HFFc6 (cell line): Measurements from ENCODE around the gene NTN1. TPM values are rescaled to one million over a fixed set of nuclear protein-coding genes. Genes with fewer than 3 reads are reported as not detected.

Source experiments
- DNase-seq: peaks from one replicate; pipeline ENCODE4 v3.0.0-alpha.2; 2018
- H3K27ac Mint-ChIP-seq: 2 replicates; pipeline ENCODE4 v1.8.0; 2020; ENCODE audit warnings: mild to moderate bottlenecking, mixed read lengths
- H3K27me3 Mint-ChIP-seq: 2 replicates; pipeline ENCODE4 v1.8.0; 2021; ENCODE audit warnings: mild to moderate bottlenecking, moderate library complexity, mixed read lengths; ENCODE audit not compliant: insufficient read depth
- H3K36me3 Mint-ChIP-seq: 2 replicates; pipeline ENCODE4 v1.8.0; 2021; ENCODE audit warnings: low read depth, mixed read lengths
- H3K4me1 Mint-ChIP-seq: 2 replicates; pipeline ENCODE4 v1.8.0; 2020; ENCODE audit warnings: low read depth, mixed read lengths
- H3K4me3 Mint-ChIP-seq: 2 replicates; pipeline ENCODE4 v1.8.0; 2020; ENCODE audit warnings: mild to moderate bottlenecking, moderate library complexity, mixed read lengths
- H3K9me3 Mint-ChIP-seq: 2 replicates; pipeline ENCODE4 v1.8.0; 2020; ENCODE audit warnings: mild to moderate bottlenecking, mixed read lengths
- CTCF ChIP-seq: fragments of 200-600 bp; sonication (generic); IDR thresholded peaks from 2 replicates; pipeline ENCODE4 v1.5.0; 2021; ENCODE audit warnings: antibody characterized with exemption, mild to moderate bottlenecking
- total RNA-seq, 6 experiments: library from RNA; stranded (reverse); fragmentation: NEBNext Ultra II Directional; extraction: Animal tissue kit (Norgen Biotek cat#: 25700); gene quantifications; 2 replicates in 1 of 6; 3 replicates in 5 of 6; pipeline ENCODE4 v1.2.3, GENCODE V29; 2021

NTN1 gene
- total RNA-seq, 6 experiments from 2014 or later: not detected

GRCh38 chr17:9055281-9055680 is 34.0 kb downstream of the NTN1 start:
- no peak overlapping the region for H3K27ac Mint-ChIP-seq
- peaks cover 4% of the 10 kb centered on the region for H3K36me3 Mint-ChIP-seq
- H3K9me3 Mint-ChIP-seq: peaks cover 26% of the 10 kb centered on the region
- peaks cover 5% of the 10 kb centered on the region; the same call in 1 of the 2 replicates for H3K27me3 Mint-ChIP-seq
- no peak for TF ChIP-seq CTCF
- no peak for DNase-seq
- H3K4me1 Mint-ChIP-seq: no peaks in the 10 kb centered on the region
- H3K4me3 Mint-ChIP-seq: no peak overlapping the region

- peaks cover 32% of the 10 kb centered on the region for H3K9me3 Mint-ChIP-seq
- H3K27me3 Mint-ChIP-seq: peaks cover 5% of the 10 kb centered on the region; the same call in 1 of the 2 replicates
- H3K27ac Mint-ChIP-seq: no peak overlapping the region
- H3K36me3 Mint-ChIP-seq: peaks cover 4% of the 10 kb centered on the region
- TF ChIP-seq CTCF: no peak
- DNase-seq: no peak
- no peaks in the 10 kb centered on the region for H3K4me1 Mint-ChIP-seq
- no peak overlapping the region for H3K4me3 Mint-ChIP-seq
Measured at GRCh38 chr17:9056566-9056965, 35.3 kb downstream of the NTN1 start.

GRCh38 chr17:9057310-9057709 is 36.0 kb downstream of the NTN1 start:
- no peak for DNase-seq
- H3K27me3 Mint-ChIP-seq: peaks cover 5% of the 10 kb centered on the region; the same call in 1 of the 2 replicates
- H3K27ac Mint-ChIP-seq: no peak overlapping the region

GRCh38 chr17:9062399-9062902 is 41.1 kb downstream of the NTN1 start:
- no peak for TF ChIP-seq CTCF
- Mint-ChIP-seq H3K4me1 (no peaks in the 10 kb centered on the region), H3K4me3 (no peak overlapping the region), H3K27me3 (no peaks in the 10 kb centered on the region), H3K27ac (no peak overlapping the region), H3K9me3 (peaks cover 33% of the 10 kb centered on the region), H3K36me3 (peaks cover 7% of the 10 kb centered on the region; the same call in 1 of the 2 replicates)
- no peak for DNase-seq

More at GRCh38 chr17:9057310-9057709, 36.0 kb downstream of the NTN1 start:
- peaks cover 32% of the 10 kb centered on the region for H3K9me3 Mint-ChIP-seq
- no peak for TF ChIP-seq CTCF
- H3K36me3 Mint-ChIP-seq: peaks cover 4% of the 10 kb centered on the region
- H3K4me1 Mint-ChIP-seq: no peaks in the 10 kb centered on the region
- H3K4me3 Mint-ChIP-seq: no peak overlapping the region

GRCh38 chr17:9064311-9064834 is 43.1 kb downstream of the NTN1 start:
- H3K4me3 Mint-ChIP-seq: no peak overlapping the region
- H3K4me1 Mint-ChIP-seq: no peaks in the 10 kb centered on the region
- H3K36me3 Mint-ChIP-seq: peaks cover 7% of the 10 kb centered on the region; the same call in 1 of the 2 replicates
- no peaks in the 10 kb centered on the region for H3K27me3 Mint-ChIP-seq
- TF ChIP-seq CTCF: no peak
- no peak for DNase-seq
- H3K9me3 Mint-ChIP-seq: peaks cover 46% of the 10 kb centered on the region
- no peak overlapping the region for H3K27ac Mint-ChIP-seq
